DND-41 (cell line): ENCODE data around the gene AREG.

Source experiments
- ATAC-seq: fragments of 200-7000 bp; cut with Tn5 transposase; 3 replicates; pipeline ENCODE4 v1.9.1; 2021; ENCODE audit warnings: low read depth; ENCODE audit not compliant: insufficient read depth
- DNase-seq: peaks from one replicate; pipeline ENCODE4 v3.0.0-alpha.2; 2020
- H2AFZ ChIP-seq: 2 replicates; pipeline ENCODE4 v1.6.0; 2012; ENCODE audit warnings: low read depth, low read length
- H3K27ac ChIP-seq: 2 replicates; pipeline ENCODE4 v1.5.1; 2012; ENCODE audit warnings: low read length, inconsistent platforms
- H3K27me3 ChIP-seq: fragments of 200-600 bp; sonication (generic); 2 replicates; pipeline ENCODE4 v1.6.0; 2012; ENCODE audit warnings: low read length, mild to moderate bottlenecking, inconsistent platforms; ENCODE audit not compliant: insufficient read depth, poor library complexity
- H3K36me3 ChIP-seq: 2 replicates; pipeline ENCODE4 v1.5.1; 2012; ENCODE audit warnings: low read length, inconsistent platforms; ENCODE audit not compliant: insufficient read depth
- H3K4me1 ChIP-seq: 2 replicates; pipeline ENCODE4 v1.5.1; 2012; ENCODE audit warnings: mild to moderate bottlenecking, low read length; ENCODE audit not compliant: insufficient read depth
- H3K4me2 ChIP-seq: 2 replicates; pipeline ENCODE4 v1.6.0; 2012; ENCODE audit warnings: mild to moderate bottlenecking, moderate library complexity, low read length, inconsistent platforms; ENCODE audit not compliant: insufficient read depth
- H3K4me3 ChIP-seq, 2 experiments: fragments of 200-600 bp in 1 of 2; shearing (Covaris generic) in 1 of 2; 2 replicates each; pipeline ENCODE4 v1.5.1; 2012 to 2016; ENCODE audit warnings: inconsistent platforms in 2 of 2, low read length in 2 of 2, mild to moderate bottlenecking in 2 of 2, low read depth in 1 of 2, moderate library complexity in 1 of 2
- H3K79me2 ChIP-seq: 2 replicates; pipeline ENCODE4 v1.6.0; 2012; ENCODE audit warnings: low read length, inconsistent platforms; ENCODE audit not compliant: insufficient read depth
- H3K9ac ChIP-seq: 2 replicates; pipeline ENCODE4 v1.6.0; 2012; ENCODE audit warnings: low read depth, mild to moderate bottlenecking, inconsistent platforms, low read length, moderate library complexity
- H3K9me3 ChIP-seq: 2 replicates; pipeline ENCODE4 v1.5.1; 2012; ENCODE audit warnings: low read length, moderate library complexity, mild to moderate bottlenecking, inconsistent platforms; ENCODE audit not compliant: insufficient read depth, severe bottlenecking
- H4K20me1 ChIP-seq: 2 replicates; pipeline ENCODE4 v1.6.0; 2012; ENCODE audit warnings: low read length; ENCODE audit not compliant: insufficient read depth
- EZH2 ChIP-seq: IDR thresholded peaks from 3 replicates; pipeline ENCODE4 v1.6.1; 2012; ENCODE audit warnings: borderline replicate concordance, low read depth, mild to moderate bottlenecking, moderate library complexity, low read length, inconsistent platforms; ENCODE audit not compliant: severe bottlenecking
- TF ChIP-seq, protein P1 (sequence below): IDR thresholded peaks from 2 replicates; pipeline ENCODE4 v1.5.1; 2012; ENCODE audit warnings: borderline replicate concordance, low read length, moderate library complexity, mild to moderate bottlenecking; ENCODE audit not compliant: poor library complexity, severe bottlenecking; ENCODE audit errors: extremely low read depth

Gene AREG

DNA sequence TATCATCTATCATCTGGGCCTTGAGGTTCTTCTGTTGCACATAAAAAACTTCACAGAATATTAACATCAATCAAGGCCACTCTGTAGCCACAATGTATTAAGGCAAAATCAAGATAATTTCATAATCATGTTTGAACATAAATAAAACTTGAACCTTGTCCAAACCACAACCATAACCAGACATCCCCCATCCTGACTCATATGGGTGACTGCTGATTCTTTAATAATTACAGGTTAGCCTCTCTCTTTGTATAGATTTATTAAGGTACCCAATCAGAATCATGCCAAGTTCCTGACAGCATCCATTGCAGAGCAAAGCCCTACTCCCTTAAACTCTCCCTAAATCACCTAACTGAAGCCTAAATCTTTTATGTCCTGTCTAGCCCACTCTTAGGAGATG, 16.7 kb upstream of the AREG start:
- Histone ChIP-seq H3K79me2 (no peaks in the 10 kb centered on the region), H4K20me1 (no peaks in the 10 kb centered on the region), H3K9me3 (no peaks in the 10 kb centered on the region), H3K36me3 (no peaks in the 10 kb centered on the region), H3K4me2 (no peak overlapping the region), H2AFZ (no peak overlapping the region), H3K9ac (no peak overlapping the region), H3K4me3 (no peak overlapping the region), H3K4me1 (no peaks in the 10 kb centered on the region), H3K27me3 (no peaks in the 10 kb centered on the region), H3K27ac (no peak overlapping the region)
- DNase-seq (no peak), ATAC-seq (no peak)
- TF ChIP-seq, protein P1, sequence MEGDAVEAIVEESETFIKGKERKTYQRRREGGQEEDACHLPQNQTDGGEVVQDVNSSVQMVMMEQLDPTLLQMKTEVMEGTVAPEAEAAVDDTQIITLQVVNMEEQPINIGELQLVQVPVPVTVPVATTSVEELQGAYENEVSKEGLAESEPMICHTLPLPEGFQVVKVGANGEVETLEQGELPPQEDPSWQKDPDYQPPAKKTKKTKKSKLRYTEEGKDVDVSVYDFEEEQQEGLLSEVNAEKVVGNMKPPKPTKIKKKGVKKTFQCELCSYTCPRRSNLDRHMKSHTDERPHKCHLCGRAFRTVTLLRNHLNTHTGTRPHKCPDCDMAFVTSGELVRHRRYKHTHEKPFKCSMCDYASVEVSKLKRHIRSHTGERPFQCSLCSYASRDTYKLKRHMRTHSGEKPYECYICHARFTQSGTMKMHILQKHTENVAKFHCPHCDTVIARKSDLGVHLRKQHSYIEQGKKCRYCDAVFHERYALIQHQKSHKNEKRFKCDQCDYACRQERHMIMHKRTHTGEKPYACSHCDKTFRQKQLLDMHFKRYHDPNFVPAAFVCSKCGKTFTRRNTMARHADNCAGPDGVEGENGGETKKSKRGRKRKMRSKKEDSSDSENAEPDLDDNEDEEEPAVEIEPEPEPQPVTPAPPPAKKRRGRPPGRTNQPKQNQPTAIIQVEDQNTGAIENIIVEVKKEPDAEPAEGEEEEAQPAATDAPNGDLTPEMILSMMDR, result no peak
- no peak for TF ChIP-seq EZH2

DNA sequence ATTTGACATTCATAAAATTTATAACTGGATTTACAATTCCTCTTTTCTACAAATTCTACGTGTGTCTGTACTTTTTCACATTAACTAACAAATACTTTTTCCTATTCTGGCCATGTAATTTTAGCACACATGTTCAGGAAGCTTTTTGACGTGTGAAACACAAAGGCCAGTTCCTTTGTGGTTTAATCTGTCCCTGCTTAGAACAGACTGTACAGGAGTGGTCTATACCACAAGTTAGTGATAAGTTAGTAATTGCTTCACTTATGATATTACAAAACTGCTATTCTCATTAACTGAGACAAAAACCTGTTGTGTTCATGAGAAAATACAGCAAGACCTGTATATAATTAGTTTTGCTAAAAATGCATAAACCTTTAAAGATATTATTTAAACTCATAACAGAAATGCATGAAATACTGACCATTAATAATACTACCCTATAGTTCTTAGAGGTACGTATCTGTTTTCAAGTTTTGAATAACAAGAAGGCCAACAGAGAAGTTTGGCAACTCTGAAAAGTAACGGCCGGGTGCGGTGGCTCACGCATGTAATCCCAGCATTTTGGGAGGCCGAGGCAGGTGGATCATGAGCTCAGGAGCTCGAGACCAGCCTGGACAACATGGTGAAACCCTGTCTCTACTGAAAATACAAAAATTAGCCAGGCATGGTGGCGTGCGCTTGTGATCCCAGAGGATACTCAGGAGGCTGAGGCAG, 13.7 kb upstream of the AREG start:
- no peak for TF ChIP-seq EZH2
- TF ChIP-seq, protein P1, result no peak
- H3K9me3 ChIP-seq, result no peaks in the 10 kb centered on the region
- no peaks in the 10 kb centered on the region for H3K79me2 ChIP-seq
- no peak overlapping the region for H3K4me3 ChIP-seq
- no peak for DNase-seq
- no peak overlapping the region for H3K27ac ChIP-seq
- no peak overlapping the region for H3K4me2 ChIP-seq
- H3K36me3 ChIP-seq, result no peaks in the 10 kb centered on the region
- no peak for ATAC-seq
- no peaks in the 10 kb centered on the region for H4K20me1 ChIP-seq
- H3K9ac ChIP-seq, result no peak overlapping the region
- no peak overlapping the region for H2AFZ ChIP-seq
- no peaks in the 10 kb centered on the region for H3K27me3 ChIP-seq
- no peaks in the 10 kb centered on the region for H3K4me1 ChIP-seq

DNA sequence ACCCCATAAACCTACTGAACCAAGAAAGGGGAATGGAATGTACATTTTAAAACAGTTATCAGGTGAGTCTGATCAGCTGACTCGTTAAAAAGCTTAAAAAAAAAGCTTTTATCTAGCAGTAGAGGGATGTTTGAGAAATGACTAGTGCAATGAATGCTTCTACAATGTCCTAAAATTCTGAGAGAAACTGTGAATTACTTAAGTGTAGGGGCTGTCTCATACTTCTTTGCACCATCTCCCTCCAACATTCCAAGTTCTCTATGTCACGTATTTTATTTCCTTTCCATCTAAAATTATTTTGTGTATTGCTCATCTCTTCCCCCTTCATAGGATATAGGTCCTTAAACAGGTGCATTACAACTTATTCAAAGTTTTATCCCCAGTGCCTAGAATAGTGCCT, 11.9 kb upstream of the AREG start:
- no peaks in the 10 kb centered on the region for H3K36me3 ChIP-seq
- H3K27me3 ChIP-seq, result no peaks in the 10 kb centered on the region
- no peaks in the 10 kb centered on the region for H4K20me1 ChIP-seq
- H3K4me2 ChIP-seq, result no peak overlapping the region
- ATAC-seq (no peak), DNase-seq (no peak)
- TF ChIP-seq EZH2, result no peak
- TF ChIP-seq, protein P1, result no peak
- H2AFZ ChIP-seq, result no peak overlapping the region
- H3K9me3 ChIP-seq, result no peaks in the 10 kb centered on the region
- H3K4me1 ChIP-seq, result no peaks in the 10 kb centered on the region
- H3K79me2 ChIP-seq, result no peaks in the 10 kb centered on the region
- H3K4me3 ChIP-seq, result no peak overlapping the region
- H3K9ac ChIP-seq, result no peak overlapping the region
- no peak overlapping the region for H3K27ac ChIP-seq
